Astrocyte (in vitro differentiated cells and primary cell): ENCODE results near the gene FABP7.

Experiments
- EZH2 ChIP-seq: IDR thresholded peaks from 2 replicates; pipeline ENCODE4 v1.6.1; 2012; ENCODE audit warnings: mild to moderate bottlenecking, low read length, inconsistent platforms; ENCODE audit not compliant: insufficient read depth
- TF ChIP-seq, protein P1 (sequence below): IDR thresholded peaks from 2 replicates; pipeline ENCODE4 v1.5.1; 2011; ENCODE audit warnings: low read depth, mild to moderate bottlenecking, inconsistent platforms, low read length, moderate library complexity; ENCODE audit not compliant: insufficient read depth

DNA sequence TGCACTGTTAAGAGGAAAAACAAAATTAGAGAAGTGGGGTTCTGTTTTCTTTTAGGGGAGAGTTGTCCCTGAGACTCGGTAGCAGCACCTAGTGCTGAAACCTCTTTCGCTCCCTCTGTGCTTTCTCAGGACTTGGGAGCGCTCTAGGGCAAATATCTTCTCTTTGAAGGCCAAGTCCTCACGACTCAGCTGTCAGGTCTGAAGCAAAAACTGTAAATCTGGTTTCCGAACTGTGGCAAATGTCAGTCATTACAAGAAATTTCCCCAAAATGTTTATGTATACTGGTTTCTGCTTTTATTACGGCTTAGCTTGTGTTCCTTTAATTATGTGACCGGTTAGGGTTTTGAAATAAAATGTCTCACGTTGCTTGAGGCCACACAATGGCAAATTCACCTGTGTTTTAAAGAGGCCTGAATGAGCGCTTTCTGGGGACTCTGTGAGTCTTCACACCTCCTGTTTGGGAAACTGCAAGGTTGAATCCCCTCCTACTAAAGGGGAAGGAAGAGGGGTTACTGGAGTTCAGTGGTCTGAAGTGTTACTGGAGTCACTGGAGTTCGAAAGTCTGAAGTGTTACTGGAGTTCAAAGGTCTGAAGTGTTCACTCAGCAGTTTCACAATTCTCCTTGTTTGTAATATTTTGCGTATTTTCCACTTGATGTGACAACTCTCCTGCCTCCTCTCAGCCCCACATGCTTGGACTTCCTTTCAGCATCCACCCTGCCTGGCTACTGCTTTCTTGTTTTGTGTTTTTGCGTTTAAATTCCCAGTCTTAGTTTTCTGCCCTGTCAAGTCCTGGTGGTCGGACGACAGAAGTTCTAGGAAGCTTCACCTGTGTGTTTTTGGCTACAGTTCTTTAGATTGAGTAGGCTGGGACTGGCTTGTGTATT, 11.2 kb downstream of the FABP7 start:
- TF ChIP-seq, protein P1, sequence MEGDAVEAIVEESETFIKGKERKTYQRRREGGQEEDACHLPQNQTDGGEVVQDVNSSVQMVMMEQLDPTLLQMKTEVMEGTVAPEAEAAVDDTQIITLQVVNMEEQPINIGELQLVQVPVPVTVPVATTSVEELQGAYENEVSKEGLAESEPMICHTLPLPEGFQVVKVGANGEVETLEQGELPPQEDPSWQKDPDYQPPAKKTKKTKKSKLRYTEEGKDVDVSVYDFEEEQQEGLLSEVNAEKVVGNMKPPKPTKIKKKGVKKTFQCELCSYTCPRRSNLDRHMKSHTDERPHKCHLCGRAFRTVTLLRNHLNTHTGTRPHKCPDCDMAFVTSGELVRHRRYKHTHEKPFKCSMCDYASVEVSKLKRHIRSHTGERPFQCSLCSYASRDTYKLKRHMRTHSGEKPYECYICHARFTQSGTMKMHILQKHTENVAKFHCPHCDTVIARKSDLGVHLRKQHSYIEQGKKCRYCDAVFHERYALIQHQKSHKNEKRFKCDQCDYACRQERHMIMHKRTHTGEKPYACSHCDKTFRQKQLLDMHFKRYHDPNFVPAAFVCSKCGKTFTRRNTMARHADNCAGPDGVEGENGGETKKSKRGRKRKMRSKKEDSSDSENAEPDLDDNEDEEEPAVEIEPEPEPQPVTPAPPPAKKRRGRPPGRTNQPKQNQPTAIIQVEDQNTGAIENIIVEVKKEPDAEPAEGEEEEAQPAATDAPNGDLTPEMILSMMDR: no peak
- no peak for TF ChIP-seq EZH2
